ENCODE measurements around the gene MDC1.

MDC1 gene

GRCh38 chr6:30748851-30749540 is 31.9 kb upstream of the MDC1 start:
- DNase-seq (ENCODE audit: low spot score), result no peak

- no peak for DNase-seq (ENCODE audit: low spot score)
Observed at GRCh38 chr6:30747902-30748769, 31.1 kb upstream of the MDC1 start.

GRCh38 chr6:30747300-30747687 is 30.2 kb upstream of the MDC1 start:
- DNase-seq (ENCODE audit: low spot score), result no peak

DNA sequence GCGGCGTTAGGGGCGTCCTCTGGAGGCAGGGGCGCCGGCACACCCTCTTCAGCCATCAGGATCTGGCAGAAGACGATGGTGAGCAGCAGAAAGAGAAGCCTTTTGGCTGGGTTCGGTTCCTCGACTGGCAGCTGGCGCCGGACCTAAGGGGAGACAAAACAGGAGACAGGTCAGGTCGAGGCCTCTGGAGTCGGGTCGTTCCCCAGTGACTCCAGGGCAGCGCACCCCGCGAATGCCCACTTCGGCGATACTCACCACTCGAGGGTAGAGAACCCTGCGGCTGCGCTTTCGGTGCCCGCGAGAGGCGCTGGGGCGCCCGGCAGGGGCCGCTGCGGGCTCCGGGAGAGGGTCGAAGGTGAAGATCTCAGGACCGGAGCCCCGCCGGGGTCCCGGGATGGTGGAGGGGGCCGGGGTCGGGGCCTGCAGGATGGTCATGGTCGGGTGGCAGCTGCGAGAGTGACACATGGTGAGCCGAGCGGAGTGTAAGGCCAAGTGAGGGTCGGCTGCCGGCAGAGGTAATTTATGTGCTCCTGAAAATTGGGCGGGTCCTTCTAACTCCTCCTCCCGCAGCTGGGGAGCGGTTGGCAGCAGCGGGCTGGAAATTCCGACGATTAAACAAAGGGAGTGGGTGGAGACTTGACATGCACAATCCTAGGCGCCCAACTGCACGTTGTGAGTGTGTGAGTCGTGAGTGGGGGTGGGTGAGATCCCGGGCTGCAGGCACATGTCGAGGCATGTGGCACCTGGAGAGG is 27.1 kb upstream of the MDC1 start, which contains the start of gene IER3:
Gene IER3 (minus strand): TSS at position 494 of the 752 bp plus-strand sequence. CDS start 29 bp downstream, at position 465.
- DNase-seq (ENCODE audit: low spot score), result peak; percentile 59

GRCh38 chr6:30743099-30744053 is 26.3 kb upstream of the MDC1 start:
- peak; percentile 21 for DNase-seq (ENCODE audit: low spot score)

DNA sequence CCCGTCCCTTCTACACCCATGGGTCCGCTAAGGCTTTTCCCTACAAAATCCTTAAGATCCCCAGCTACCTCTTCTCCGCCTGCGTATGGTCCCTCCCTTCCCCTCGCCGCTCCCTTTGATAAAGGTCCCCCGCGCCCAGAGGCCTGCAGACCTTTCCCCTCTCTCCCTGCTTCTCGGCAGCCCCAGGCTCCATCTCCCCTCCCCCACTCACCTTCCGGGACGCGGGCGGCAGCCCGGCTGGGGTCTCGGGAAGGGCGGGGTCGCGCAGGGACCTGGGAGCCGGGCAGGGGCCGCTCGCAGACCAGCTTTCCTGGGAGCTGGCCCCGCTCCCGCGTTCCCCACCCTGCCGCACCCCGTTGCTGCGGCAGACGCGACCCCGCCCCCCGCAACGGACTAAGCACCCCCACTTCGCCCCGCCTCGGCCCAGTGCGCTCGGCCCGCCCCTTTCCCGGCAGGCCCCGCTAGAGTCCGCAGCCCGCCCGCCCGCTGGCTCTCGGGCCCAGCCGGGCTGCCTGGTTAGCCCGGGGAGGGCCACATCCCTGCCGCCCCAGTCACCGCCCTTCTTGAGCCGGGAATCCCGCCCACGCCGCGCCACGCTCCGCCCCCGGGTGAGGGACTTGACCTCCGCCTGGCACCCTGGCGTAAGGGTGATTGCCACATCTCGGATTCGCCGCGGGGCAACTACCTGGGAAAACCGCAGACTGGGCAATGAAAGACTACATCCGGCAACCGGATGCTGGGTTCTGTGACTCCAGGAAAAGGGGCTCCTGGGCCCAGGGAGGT is 25.4 kb upstream of the MDC1 start, which contains the start of gene FLOT1:
Gene FLOT1 (minus strand): TSS at position 372 of the 783 bp plus-strand sequence. CDS start 498 bp downstream, outside the sequence.
- peak; percentile 82 for DNase-seq (ENCODE audit: low spot score)

DNA sequence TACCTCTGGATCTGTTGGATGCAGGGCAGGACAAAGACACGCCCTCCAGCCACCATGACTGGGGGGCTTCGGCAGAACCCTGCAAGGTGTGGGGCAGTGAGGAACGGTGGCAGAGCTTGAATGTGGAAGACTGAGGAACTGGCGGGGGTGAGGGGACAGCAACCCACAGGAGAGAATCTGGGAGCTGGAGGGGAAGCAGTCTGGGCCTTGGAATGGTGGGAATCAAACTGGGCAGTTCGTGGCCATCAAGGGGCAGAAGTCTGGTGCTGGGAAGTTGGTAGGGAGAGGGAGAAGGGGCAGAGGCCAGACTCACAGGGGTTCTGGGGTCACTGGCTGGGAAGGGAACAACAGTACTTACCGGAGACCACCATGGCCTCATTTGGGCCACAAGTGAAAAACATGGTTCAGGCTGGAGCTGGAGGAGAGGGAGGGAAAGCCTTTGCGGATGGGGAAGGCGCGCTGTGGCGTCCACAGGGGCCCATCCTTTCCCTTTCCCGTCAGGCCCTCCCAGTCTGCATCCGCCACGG is 24.8 kb upstream of the MDC1 start:
- no peak for DNase-seq (ENCODE audit: low spot score)

DNA sequence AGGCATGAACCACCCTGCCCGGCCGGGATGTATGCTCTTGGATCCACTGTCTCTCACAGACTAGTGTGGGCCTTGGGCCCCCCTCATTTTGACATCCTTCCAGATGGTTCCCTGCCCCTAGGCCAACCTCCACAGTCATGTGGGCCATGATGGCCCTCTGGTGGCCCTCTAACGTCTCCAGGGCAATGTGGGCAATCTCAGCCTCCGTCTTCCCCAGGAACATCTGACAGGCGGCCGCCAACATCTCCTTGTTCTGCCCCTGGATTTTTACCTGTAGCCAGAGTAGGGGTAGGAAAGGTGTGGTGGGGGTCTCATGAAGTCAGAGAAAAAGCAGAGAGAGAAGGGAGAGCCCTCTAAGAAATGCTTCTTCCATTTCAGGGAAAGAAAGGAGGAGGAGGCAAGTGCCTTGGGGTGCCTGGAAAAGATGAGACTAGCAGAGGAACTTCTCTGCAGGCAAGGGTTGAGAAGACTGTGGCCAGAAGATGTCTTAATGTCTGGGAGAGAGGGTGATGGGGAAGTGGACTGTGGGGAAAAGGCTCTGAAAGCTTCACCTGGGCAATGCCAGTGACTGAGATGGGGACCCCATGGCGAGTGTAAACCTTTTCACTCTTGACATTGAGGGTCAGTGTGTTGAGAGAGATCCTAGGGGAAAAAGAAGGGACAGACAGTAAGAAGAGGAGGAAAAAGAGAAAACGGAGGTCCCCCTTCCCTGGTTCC is 24.1 kb upstream of the MDC1 start:
- DNase-seq (ENCODE audit: low spot score), result no peak

DNA sequence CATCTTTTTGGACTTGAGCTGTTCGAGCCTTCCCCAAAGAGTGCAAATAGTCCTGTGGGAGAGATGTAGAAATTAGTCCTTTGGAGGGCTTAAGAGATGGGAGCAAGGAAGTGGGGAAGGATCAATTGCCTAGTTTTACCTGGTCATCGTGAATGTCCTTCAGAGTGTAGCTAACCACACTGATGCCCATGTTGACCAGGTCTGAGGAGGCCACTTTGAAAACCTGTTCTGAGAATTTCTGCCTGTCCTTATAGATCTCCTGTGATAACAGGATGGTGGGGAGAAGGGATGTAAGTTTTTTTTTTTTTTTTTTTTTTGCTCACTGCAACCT is 23.4 kb upstream of the MDC1 start:
- DNase-seq (ENCODE audit: low spot score), result no peak

DNA sequence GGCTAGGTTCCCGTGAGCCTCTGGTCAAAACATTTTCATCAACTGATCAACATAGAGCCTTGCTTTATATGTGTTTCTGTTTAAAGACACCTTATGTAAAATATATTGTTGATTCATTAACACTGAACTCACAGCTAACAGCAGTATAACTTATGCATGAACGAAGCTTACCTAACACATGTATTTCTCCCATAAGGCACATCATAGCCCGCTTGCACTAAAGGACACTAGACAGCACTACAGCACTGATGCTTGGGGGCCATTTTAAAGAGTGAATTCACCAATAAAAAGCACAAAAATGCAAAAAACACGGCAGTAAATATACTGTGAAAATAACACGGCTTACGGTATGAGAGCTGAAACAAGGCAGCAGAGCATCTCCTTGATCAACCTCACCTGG is 21.5 kb upstream of the MDC1 start:
- DNase-seq (ENCODE audit: low spot score), result no peak

DNA sequence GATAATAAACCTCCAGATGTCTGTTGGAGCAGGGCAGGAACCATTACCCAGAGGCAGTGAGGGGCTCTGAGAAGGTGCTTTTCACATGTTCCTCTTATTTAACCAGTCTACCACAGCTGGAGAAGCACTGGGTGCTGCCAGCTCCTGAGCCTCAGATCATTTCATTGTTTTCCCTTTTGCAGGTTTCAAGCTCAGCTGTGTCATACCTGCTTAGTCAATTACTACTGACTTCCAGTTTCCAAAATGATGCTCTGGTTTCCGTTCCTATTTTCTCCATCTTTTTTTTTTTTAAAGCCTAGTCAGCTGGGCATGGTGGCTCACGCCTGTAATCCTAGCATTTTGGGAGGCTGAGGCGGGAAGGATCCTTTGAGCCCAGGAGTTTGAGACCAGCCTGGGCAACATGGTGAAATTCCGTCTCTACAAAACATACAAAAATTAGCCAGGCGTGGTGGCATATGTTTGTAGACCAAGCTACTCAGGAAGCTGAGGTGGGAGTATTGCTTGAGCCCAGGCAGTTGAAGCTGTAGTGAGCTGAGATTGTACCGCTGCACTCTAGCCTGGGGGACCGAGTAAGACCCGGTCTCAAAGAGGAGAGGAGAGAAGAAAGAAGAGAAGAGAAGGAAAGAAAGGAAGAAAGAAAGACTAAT is 18.7 kb upstream of the MDC1 start:
- DNase-seq (ENCODE audit: low spot score), result no peak

GRCh38 chr6:30732237-30732943 is 15.3 kb upstream of the MDC1 start:
- no peak for DNase-seq (ENCODE audit: low spot score)

DNA sequence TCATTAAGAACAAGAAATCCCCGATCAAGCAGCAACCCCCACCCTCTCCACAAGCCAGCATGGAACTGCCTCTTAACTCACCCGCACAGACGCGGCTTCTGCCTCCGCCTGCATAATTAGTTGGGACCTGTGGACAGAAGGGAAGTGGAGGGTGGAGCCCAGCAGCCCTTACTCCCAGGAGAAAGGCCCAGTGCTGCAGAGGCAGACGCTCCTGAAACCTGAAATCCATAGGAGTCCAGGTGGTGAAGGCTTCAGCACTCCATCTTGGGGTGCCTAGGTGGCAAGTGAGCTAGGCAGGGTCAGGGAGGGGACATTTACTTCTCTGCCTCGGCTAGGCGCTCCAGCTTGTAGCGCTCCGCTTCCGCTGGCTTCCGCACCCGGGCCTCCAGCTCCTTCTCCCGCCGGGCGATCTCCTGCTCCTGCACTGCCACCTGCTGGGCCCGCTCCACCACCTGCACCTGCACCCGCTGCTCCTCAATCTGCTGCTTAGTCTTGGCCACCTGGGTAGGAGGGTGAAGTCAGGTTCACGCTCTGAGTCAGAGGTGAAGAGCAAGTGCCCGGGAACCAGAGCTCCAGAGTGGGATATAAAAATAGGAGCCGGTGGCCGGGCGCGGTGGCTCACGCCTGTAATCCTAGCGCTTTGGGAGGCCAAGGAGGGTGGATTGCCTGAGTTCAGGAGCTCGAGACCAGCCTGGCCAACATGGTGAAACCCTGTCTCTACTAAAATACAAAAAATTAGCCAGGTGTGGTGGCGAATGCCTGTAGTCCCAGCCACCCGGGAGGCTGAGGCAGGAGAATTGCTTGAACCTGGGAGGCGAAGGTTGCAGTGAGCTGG is 13.7 kb upstream of the MDC1 start:
- peak; percentile 89 for DNase-seq (ENCODE audit: low spot score)

DNA sequence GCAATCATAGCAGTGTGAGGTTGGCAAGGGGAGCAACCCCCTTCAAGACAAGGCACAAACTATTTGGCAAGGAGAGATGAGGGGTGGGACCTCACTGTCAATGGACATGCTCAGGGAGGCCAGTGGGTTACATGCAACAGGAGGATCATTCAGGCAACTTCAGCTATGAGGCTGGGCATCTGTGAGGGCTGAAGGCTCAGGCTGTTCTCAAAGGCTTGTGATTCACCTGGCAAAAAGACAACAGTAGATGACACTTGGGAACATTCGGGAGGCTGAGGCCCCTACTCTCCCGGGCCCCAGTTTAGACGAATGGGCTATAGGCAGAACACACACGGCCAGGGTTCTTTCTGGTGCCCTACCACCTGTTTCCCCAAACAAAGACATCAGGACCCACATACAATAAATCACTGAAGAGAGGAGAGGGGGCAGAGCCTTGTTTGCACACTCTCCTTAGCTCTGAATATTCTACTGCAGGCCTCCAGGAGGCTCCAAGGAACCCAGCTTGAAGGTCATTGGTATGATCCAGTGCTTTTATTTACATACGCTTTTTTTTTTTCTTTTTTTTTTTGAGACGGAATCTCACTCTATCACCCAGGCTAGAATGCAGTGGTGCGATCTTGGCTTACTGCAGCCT is 11.0 kb upstream of the MDC1 start:
- DNase-seq (ENCODE audit: low spot score), result no peak

DNA sequence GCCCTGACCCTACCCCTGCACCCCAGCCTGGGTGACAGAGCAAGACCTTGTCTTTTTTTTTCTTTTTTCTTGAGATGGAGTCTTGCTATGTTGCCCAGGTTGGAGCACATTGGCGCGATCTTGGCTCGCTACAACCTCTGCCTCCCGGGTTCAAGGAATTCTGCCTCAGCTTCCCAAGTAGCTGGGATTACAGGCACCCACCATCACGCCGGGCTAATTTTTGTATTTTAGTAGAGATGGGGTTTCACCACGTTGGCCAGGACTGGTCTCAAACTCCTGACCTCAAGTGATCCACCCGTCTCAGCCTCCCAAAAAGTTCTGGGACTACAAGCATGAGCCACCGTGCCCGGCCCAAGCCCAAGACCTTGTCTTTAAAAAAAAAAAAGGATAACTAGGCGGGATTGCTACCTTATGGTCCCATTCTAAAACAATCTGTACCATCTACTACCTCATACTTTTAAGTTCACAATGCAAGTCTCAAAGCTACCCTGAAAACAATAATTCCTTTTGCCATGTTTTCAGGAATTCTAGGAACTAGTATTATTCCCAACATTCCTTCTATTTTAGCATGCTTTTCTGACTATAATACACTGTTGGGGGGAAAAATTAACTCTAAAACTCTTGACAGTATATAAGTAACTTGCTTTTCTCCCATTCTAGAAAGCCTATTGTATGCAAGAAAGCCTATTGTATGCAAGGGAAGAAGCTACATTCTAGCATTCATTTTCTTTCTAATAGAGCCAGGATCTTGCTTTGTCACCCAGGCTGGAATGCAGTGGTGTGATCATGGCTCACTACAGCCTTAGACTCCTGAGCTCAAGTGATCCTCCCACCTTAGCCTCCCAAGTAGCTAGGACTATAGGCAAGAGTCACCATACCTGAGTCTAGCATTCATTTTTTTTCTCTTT is 9.7 kb upstream of the MDC1 start:
- no peak for DNase-seq (ENCODE audit: low spot score)

All from CD4-positive, alpha-beta T cell treated with Interleukin-6 at 100 ng/mL for 8 hours (primary cell).